Spleen (tissue), 11 donors: Measurements from ENCODE around the gene TIMM29. TPM values are rescaled to one million over a fixed set of nuclear protein-coding genes. Genes with fewer than 3 reads are reported as not detected.

ENCODE experiments used
- DNase-seq: peaks from one replicate; pipeline ENCODE4 v3.0.0-alpha.2; 2020
- H3K27ac ChIP-seq, 8 donors: fragments of 200-600 bp; sonication (generic) in 7 of 8; 1 replicate in 4 of 8; 2 replicates in 4 of 8; pipeline versions ENCODE4 v1.5.0 to v1.8.0; 2016 to 2021; ENCODE audit warnings: inconsistent platforms in 4 of 8, mild to moderate bottlenecking in 4 of 8, moderate library complexity in 1 of 8
- H3K27me3 ChIP-seq, 7 donors: fragments of 200-600 bp; sonication (generic) in 6 of 7; replicated peaks in 1 of 7; 1 replicate in 4 of 7; 2 replicates in 3 of 7; pipeline versions ENCODE4 v1.5.0 to v1.8.0; 2016 to 2021; ENCODE audit warnings: inconsistent platforms in 3 of 7, mild to moderate bottlenecking in 1 of 7
- H3K36me3 ChIP-seq, 6 donors: fragments of 200-600 bp; sonication (generic) in 5 of 6; 1 replicate in 4 of 6; 2 replicates in 2 of 6; pipeline versions ENCODE4 v1.5.0 to v1.8.0; 2016 to 2021; ENCODE audit warnings: inconsistent platforms in 2 of 6
- H3K4me1 ChIP-seq, 6 donors: fragments of 200-600 bp; sonication (generic) in 5 of 6; 1 replicate in 3 of 6; 2 replicates in 3 of 6; pipeline versions ENCODE4 v1.5.0 to v1.8.0; 2016 to 2021; ENCODE audit warnings: inconsistent platforms in 3 of 6
- H3K4me3 ChIP-seq, 8 donors: fragments of 200-600 bp; sonication (generic) in 7 of 8; 1 replicate in 4 of 8; 2 replicates in 4 of 8; pipeline versions ENCODE4 v1.5.0 to v1.8.0; 2016 to 2021; ENCODE audit warnings: inconsistent platforms in 4 of 8, mild to moderate bottlenecking in 4 of 8, moderate library complexity in 2 of 8
- H3K9me3 ChIP-seq, 8 donors: fragments of 200-600 bp; sonication (generic) in 7 of 8; 1 replicate in 4 of 8; 2 replicates in 4 of 8; pipeline versions ENCODE4 v1.5.0 to v1.8.0; 2016 to 2021; ENCODE audit warnings: inconsistent platforms in 4 of 8
- CTCF ChIP-seq, 11 experiments: fragments of 200-600 bp in 7 of 11; fragments of 450-650 bp in 4 of 11; sonication (generic) in 4 of 11; IDR thresholded peaks in 8 of 11; conservative IDR thresholded peaks in 3 of 11; 1 replicate in 7 of 11; 2 replicates in 4 of 11; pipeline versions ENCODE4 v1.4.0 to v1.8.0; 2016 to 2021; ENCODE audit warnings: antibody characterized with exemption in 11 of 11, inconsistent platforms in 4 of 11, mild to moderate bottlenecking in 1 of 11
- POLR2A ChIP-seq, 3 donors: fragments of 450-650 bp; IDR thresholded peaks; one replicate each; pipeline ENCODE4 v1.5.1; 2017; ENCODE audit warnings: antibody characterized with exemption in 3 of 3, mild to moderate bottlenecking in 1 of 3
- POLR2AphosphoS5 ChIP-seq, 3 donors: sonication (generic); formaldehyde crosslinking; IDR thresholded peaks; one replicate each; pipeline ENCODE4 v1.5.1; 2017; ENCODE audit warnings: antibody characterized with exemption in 3 of 3
- WGBS, 5 donors: extraction: QIAGEN DNeasy Blood & Tissue Kit in 3 of 5; methylation state at CpG; one replicate each; pipeline versions ENCODE4 v1.1.5 to v1.1.7; 2013 to 2018; 5-methylcytosine and 5-hydroxymethylcytosine counted together
- intact Hi-C: fragments of 100-400 bp; cut with DNase I; formaldehyde crosslinking; loops from one replicate; pipeline ENCODE4 v1.15.0; 2023; ENCODE audit warnings: low total_unique reads
- polyA plus RNA-seq, 3 donors: library from polyadenylated mRNA; stranded (reverse); fragments of 200-250 nt; gene quantifications; one replicate each; pipeline ENCODE4 v1.2.1, GENCODE V29; 2013
- total RNA-seq, 7 donors: library from RNA; depleted of rRNA in 3 of 7; stranded (reverse); fragments of >200 nt in 3 of 7; fragmentation: NEBNext Ultra II Directional in 4 of 7; extraction: Animal tissue kit (Norgen Biotek cat#: 25700) in 4 of 7; gene quantifications; one replicate each; pipeline versions ENCODE4 v1.1.0 to v1.2.1, GENCODE V29; 2016 to 2021
- donor health status: healthy with polysubstance abuse.
- donor health status: DM: no; HTN: no; CAD: no; lungs with moderate emphysema.
- donor health status: DM: no; HTN: no; CAD: no.
- donor health status: Bipolar disorder and iron deficiency.
- donor health status: healthy.
- donor health status: DM: no; HTN: no; CAD: no.
- donor health status: DM: yes; HTN: yes; CAD: no.

TIMM29 gene
- total and polyA plus RNA-seq, 10 donors: 6.8 to 24.3 (median 19.6) TPM

DNA sequence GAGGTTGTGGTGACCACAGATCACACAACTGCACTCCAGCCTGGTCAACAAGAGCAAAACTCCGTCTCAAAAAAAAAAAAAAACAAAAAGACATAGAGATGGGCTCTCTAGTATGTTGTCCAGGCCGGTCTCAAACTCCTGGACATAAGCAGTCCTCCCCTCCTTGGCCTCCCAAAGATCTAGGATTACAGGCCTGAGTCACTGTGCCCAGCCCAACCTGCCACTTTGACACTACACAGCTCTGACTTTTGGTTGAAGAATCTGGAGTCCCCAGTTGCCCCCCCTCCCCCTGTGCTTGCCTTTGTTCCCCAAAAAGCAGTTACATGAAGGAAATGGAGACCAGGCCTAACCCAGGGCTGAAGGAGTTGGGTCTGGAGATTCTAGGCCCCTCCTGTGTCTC lies 44.3 kb upstream of the TIMM29 start:
- TF ChIP-seq CTCF (IDR thresholded peaks at IDR 0.05 in 8 of 11, conservative IDR thresholded peaks at IDR 0.05 in 3 of 11): no peak
- TF ChIP-seq POLR2AphosphoS5 (IDR thresholded peaks at IDR 0.05): no peak
- TF ChIP-seq POLR2A (IDR thresholded peaks at IDR 0.05): no peak
- Histone ChIP-seq H3K27me3 (no peaks in the 10 kb centered on the region), H3K36me3 (peaks cover 0 to 12% (median 0%) of the 10 kb centered on the region in 6 donors), H3K27ac (no peak overlapping the region), H3K9me3 (no peaks in the 10 kb centered on the region), H3K4me3 (no peak overlapping the region), H3K4me1 (peaks cover 0 to 43% (median 18%) of the 10 kb centered on the region in 6 donors)
- no peak for DNase-seq
- intact Hi-C loops: no loop called here
- 69 to 94% (median 77%) methylated on average over 2 of the region's 2 CpGs for WGBS, 5 donors

GRCh38 chr19:10885201-10886169 lies 43.1 kb upstream of the TIMM29 start:
- H3K27ac ChIP-seq: no peak overlapping the region
- H3K27me3 ChIP-seq: no peaks in the 10 kb centered on the region
- peaks cover 0 to 39% (median 15%) of the 10 kb centered on the region in 6 donors for H3K4me1 ChIP-seq
- intact Hi-C loops: no loop called here
- no peaks in the 10 kb centered on the region for H3K9me3 ChIP-seq
- DNase-seq: no peak
- H3K4me3 ChIP-seq: no peak overlapping the region
- TF ChIP-seq POLR2A (IDR thresholded peaks at IDR 0.05) (no peak), CTCF (IDR thresholded peaks at IDR 0.05 in 8 of 11, conservative IDR thresholded peaks at IDR 0.05 in 3 of 11) (no peak), POLR2AphosphoS5 (IDR thresholded peaks at IDR 0.05) (no peak)
- 76 to 87% (median 80%) methylated on average over 20 of the region's 20 CpGs for WGBS, 5 donors
- H3K36me3 ChIP-seq: peaks cover 0 to 12% (median 0%) of the 10 kb centered on the region in 6 donors

- TF ChIP-seq POLR2A (IDR thresholded peaks at IDR 0.05): no peak
- H3K27me3 ChIP-seq: no peaks in the 10 kb centered on the region
- H3K36me3 ChIP-seq: peaks cover 0 to 5% (median 0%) of the 10 kb centered on the region in 6 donors
- H3K4me1 ChIP-seq: peaks cover 0 to 31% (median 13%) of the 10 kb centered on the region in 6 donors
- H3K9me3 ChIP-seq: no peaks in the 10 kb centered on the region
- no peak overlapping the region for H3K27ac ChIP-seq
- intact Hi-C loops: no loop called here
- 86 to 92% (median 90%) methylated on average over 9 of the region's 9 CpGs for WGBS, 5 donors
- no peak overlapping the region for H3K4me3 ChIP-seq
- DNase-seq: no peak
Measured at GRCh38 chr19:10887616-10888367, 40.8 kb upstream of the TIMM29 start.

DNA sequence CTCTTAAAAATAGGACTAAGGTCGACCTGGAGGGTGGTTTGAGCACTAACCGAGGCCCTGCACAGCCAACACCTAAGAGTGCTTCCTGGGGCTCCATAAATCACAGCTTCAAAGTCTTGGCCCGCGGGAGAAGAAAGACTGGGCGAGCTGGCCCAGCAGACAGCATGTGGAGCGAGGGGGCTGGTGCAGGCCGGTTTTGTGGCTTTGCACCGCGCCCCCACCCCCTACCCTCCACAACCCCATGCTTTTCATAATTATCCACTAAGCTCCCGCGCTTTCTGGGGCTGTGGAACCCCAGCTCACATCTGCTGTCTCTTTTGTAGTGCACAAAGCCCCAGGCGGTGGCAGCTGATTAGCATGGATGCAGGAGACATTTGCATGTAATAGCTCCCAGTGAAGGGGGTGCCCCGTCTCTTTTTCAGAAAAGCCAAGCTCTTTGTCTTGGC lies 40.2 kb upstream of the TIMM29 start:
- Histone ChIP-seq H3K36me3 (no peaks in the 10 kb centered on the region), H3K4me1 (peaks cover 0 to 31% (median 13%) of the 10 kb centered on the region in 6 donors), H3K4me3 (no peak overlapping the region), H3K9me3 (no peaks in the 10 kb centered on the region), H3K27ac (no peak overlapping the region), H3K27me3 (no peaks in the 10 kb centered on the region)
- no peak for DNase-seq
- TF ChIP-seq CTCF (IDR thresholded peaks at IDR 0.05 in 8 of 11, conservative IDR thresholded peaks at IDR 0.05 in 3 of 11) (no peak), POLR2AphosphoS5 (IDR thresholded peaks at IDR 0.05) (no peak), POLR2A (IDR thresholded peaks at IDR 0.05) (no peak)
- 71 to 82% (median 72%) methylated on average over 13 of the region's 13 CpGs for WGBS, 5 donors
- intact Hi-C loops: no loop called here
